IMR-90 (cell line): Measurements from ENCODE around the gene TRPM4. TPM values are rescaled to one million over a fixed set of nuclear protein-coding genes. Genes with fewer than 3 reads are reported as not detected.

Experiments
- ATAC-seq: fragments of 200-7000 bp; cut with Tn5 transposase; 2 replicates; pipeline ENCODE4 v1.9.1; 2020; ENCODE audit warnings: low read depth, mild to moderate bottlenecking, moderate library complexity
- BruUV-seq: library from RNA; stranded (reverse); fragments of 400-500 nt; replicated peaks from 2 replicates; lab custom pipeline; 2021; lab: Mats Ljungman, UMichigan
- CTCF ChIA-PET: fragments of 300-600 bp; formaldehyde crosslinking; extraction: SDS; loops from one replicate; lab custom pipeline; 2021; ENCODE audit warnings: antibody characterized with exemption; lab: Yijun Ruan, JAX
- POLR2A ChIA-PET: fragments of 300-600 bp; sonication (Branson Sonifier 250); formaldehyde crosslinking; loops from one replicate; lab custom pipeline; 2022; ENCODE audit warnings: antibody characterized with exemption; ENCODE audit not compliant: unreplicated experiment; lab: Charles Lee
- DNase-seq: peaks from one replicate; pipeline ENCODE4 v3.0.0; 2013
- H2AFZ ChIP-seq: replicated peaks from 2 replicates; pipeline ENCODE3; 2013; ENCODE audit warnings: low read length, mild to moderate bottlenecking; ENCODE audit not compliant: poor library complexity
- H2AK5ac ChIP-seq: 2 replicates; pipeline ENCODE4 v1.6.1; 2013; ENCODE audit warnings: low read depth, low read length, inconsistent platforms
- H2AK9ac ChIP-seq: replicated peaks from 2 replicates; pipeline ENCODE3; 2013; ENCODE audit warnings: mild to moderate bottlenecking, low read depth, low read length, moderate library complexity; ENCODE audit not compliant: poor library complexity
- H2BK120ac ChIP-seq: 2 replicates; pipeline ENCODE4 v1.6.1; 2013; ENCODE audit warnings: low read depth, low read length, inconsistent platforms
- H2BK15ac ChIP-seq: 3 replicates; pipeline ENCODE4 v1.6.1; 2013; ENCODE audit warnings: low read depth, low read length, inconsistent platforms
- H2BK20ac ChIP-seq: 2 replicates; pipeline ENCODE4 v1.6.1; 2013; ENCODE audit warnings: low read depth, mild to moderate bottlenecking, inconsistent platforms, low read length, moderate library complexity
- H2BK5ac ChIP-seq: 2 replicates; pipeline ENCODE4 v1.6.1; 2013; ENCODE audit warnings: mild to moderate bottlenecking, low read depth, low read length, inconsistent platforms; ENCODE audit not compliant: poor library complexity, severe bottlenecking
- H3K14ac ChIP-seq: replicated peaks from 2 replicates; pipeline ENCODE4 v1.6.1; 2013; ENCODE audit warnings: low read depth, low read length, inconsistent platforms
- H3K18ac ChIP-seq: 2 replicates; pipeline ENCODE4 v1.6.1; 2013; ENCODE audit warnings: low read depth, low read length, control low read depth
- H3K23ac ChIP-seq: 2 replicates; pipeline ENCODE4 v1.6.1; 2013; ENCODE audit warnings: low read depth, low read length, inconsistent platforms
- H3K27ac ChIP-seq: 2 replicates; pipeline ENCODE4 v1.5.1; 2013; ENCODE audit warnings: mild to moderate bottlenecking, control low read depth, low read length; ENCODE audit not compliant: insufficient read depth
- H3K27me3 ChIP-seq: 2 replicates; pipeline ENCODE4 v1.6.1; 2013; ENCODE audit warnings: low read length; ENCODE audit not compliant: control insufficient read depth, insufficient read depth
- H3K36me3 ChIP-seq: 2 replicates; pipeline ENCODE4 v1.6.1; 2013; ENCODE audit warnings: low read length, mixed read lengths; ENCODE audit not compliant: control insufficient read depth, insufficient read depth
- H3K4ac ChIP-seq: 2 replicates; pipeline ENCODE4 v1.6.1; 2013; ENCODE audit warnings: low read depth, low read length, inconsistent platforms
- H3K4me1 ChIP-seq: 2 replicates; pipeline ENCODE4 v1.6.1; 2013; ENCODE audit warnings: low read length, mixed read lengths; ENCODE audit not compliant: control insufficient read depth, insufficient read depth
- H3K4me2 ChIP-seq: 2 replicates; pipeline ENCODE4 v1.6.1; 2013; ENCODE audit warnings: low read depth, mild to moderate bottlenecking, control low read depth, low read length, moderate library complexity
- H3K4me3 ChIP-seq: 2 replicates; pipeline ENCODE4 v1.5.1; 2013; ENCODE audit warnings: low read depth, mild to moderate bottlenecking, control low read depth, low read length, moderate library complexity; ENCODE audit not compliant: insufficient read depth
- H3K56ac ChIP-seq: 2 replicates; pipeline ENCODE4 v1.6.1; 2013; ENCODE audit warnings: low read length, inconsistent platforms; ENCODE audit not compliant: insufficient read depth; ENCODE audit errors: extremely low read depth
- H3K79me1 ChIP-seq, 2 experiments: 2 replicates each; pipeline ENCODE4 v1.6.1; 2013; ENCODE audit warnings: low read length in 2 of 2, inconsistent platforms in 1 of 2, low read depth in 1 of 2
- H3K9ac ChIP-seq: 2 replicates; pipeline ENCODE4 v1.6.1; 2013; ENCODE audit warnings: low read depth, low read length, control low read depth
- H3K9me1 ChIP-seq: 2 replicates; pipeline ENCODE4 v1.6.1; 2013; ENCODE audit warnings: low read length, inconsistent platforms; ENCODE audit not compliant: insufficient read depth
- H3K9me3 ChIP-seq: 2 replicates; pipeline ENCODE4 v1.6.1; 2013; ENCODE audit warnings: low read length; ENCODE audit not compliant: control insufficient read depth, insufficient read depth
- H4K20me1 ChIP-seq: 2 replicates; pipeline ENCODE4 v1.6.1; 2013; ENCODE audit warnings: low read length, inconsistent platforms; ENCODE audit not compliant: insufficient read depth
- H4K5ac ChIP-seq: 2 replicates; pipeline ENCODE4 v1.6.1; 2013; ENCODE audit warnings: mild to moderate bottlenecking, low read depth, low read length, control low read depth
- H4K8ac ChIP-seq, 2 experiments: 2 replicates each; pipeline ENCODE4 v1.6.1; 2013; ENCODE audit warnings: low read depth in 2 of 2, low read length in 2 of 2, control low read depth in 1 of 2, inconsistent platforms in 1 of 2
- H4K91ac ChIP-seq: 2 replicates; pipeline ENCODE4 v1.6.1; 2013; ENCODE audit warnings: low read depth, low read length, inconsistent platforms; ENCODE audit not compliant: insufficient read depth
- BHLHE40 ChIP-seq: fragments of 150-350 bp; IDR thresholded peaks from 2 replicates; pipeline ENCODE4 v1.6.1; 2016; ENCODE audit warnings: mild to moderate bottlenecking, low read depth, low read length
- CEBPB ChIP-seq: IDR thresholded peaks from 2 replicates; pipeline ENCODE4 v1.6.1; 2012; ENCODE audit warnings: low read depth, low read length, improper control_type of control experiment
- CHD1 ChIP-seq: IDR thresholded peaks from 2 replicates; pipeline ENCODE4 v1.6.1; 2012; ENCODE audit warnings: low read depth, low read length, improper control_type of control experiment
- FOS ChIP-seq: fragments of 150-350 bp; IDR thresholded peaks from 2 replicates; pipeline ENCODE4 v1.6.1; 2016; ENCODE audit warnings: low read depth, low read length
- MAZ ChIP-seq: IDR thresholded peaks from 2 replicates; pipeline ENCODE4 v1.6.1; 2012; ENCODE audit warnings: low read depth, mild to moderate bottlenecking, low read length, improper control_type of control experiment, moderate library complexity, borderline replicate concordance
- MXI1 ChIP-seq: IDR thresholded peaks from 2 replicates; pipeline ENCODE4 v1.6.1; 2012; ENCODE audit warnings: low read depth, mild to moderate bottlenecking, low read length, moderate library complexity, borderline replicate concordance
- NFE2L2 ChIP-seq: fragments of 150-350 bp; IDR thresholded peaks from 2 replicates; pipeline ENCODE4 v1.6.1; 2016; ENCODE audit warnings: low read depth, mild to moderate bottlenecking, low read length
- RCOR1 ChIP-seq: IDR thresholded peaks from 2 replicates; pipeline ENCODE4 v1.6.1; 2012; ENCODE audit warnings: mild to moderate bottlenecking, low read length, improper control_type of control experiment; ENCODE audit not compliant: insufficient replicate concordance
- SMC3 ChIP-seq: fragments of 150-350 bp; IDR thresholded peaks from 2 replicates; pipeline ENCODE4 v1.6.1; 2016; ENCODE audit warnings: low read depth, mild to moderate bottlenecking, antibody characterized with exemption, low read length, moderate library complexity
- USF2 ChIP-seq: fragments of 150-350 bp; IDR thresholded peaks from 2 replicates; pipeline ENCODE4 v1.6.1; 2017; ENCODE audit warnings: mild to moderate bottlenecking, antibody characterized with exemption, low read length, low read depth
- WGBS, 2 experiments: methylation state at CpG; one replicate each; pipeline versions ENCODE4 v1.1.5 to v1.1.7; 2013; ENCODE audit warnings: missing lambda C conversion rate in 2 of 2; ENCODE audit not compliant: insufficient read length in 1 of 2; ENCODE audit errors: extremely low coverage in 2 of 2; 5-methylcytosine and 5-hydroxymethylcytosine counted together
- dilution Hi-C: fragments of 300-500 bp; cut with HindIII; formaldehyde crosslinking; loops from one replicate; pipeline ENCODE4 v1.14.3; 2018; ENCODE audit warnings: low sequenced_read_pairs; ENCODE audit not compliant: unreplicated experiment
- in situ Hi-C: fragments of 300-500 bp; cut with MboI; formaldehyde crosslinking; loops from 3 replicates; pipeline ENCODE4 v1.14.3; 2019; ENCODE audit warnings: low sequenced_read_pairs, inconsistent platforms, mixed read lengths
- intact Hi-C: fragments of 100-400 bp; cut with micrococcal nuclease; formaldehyde crosslinking; loops from 2 replicates; pipeline ENCODE4 v1.10.0; 2022
- polyA plus RNA-seq, 3 experiments: library from polyadenylated mRNA; depleted of rRNA; stranded (reverse); fragments of >200 nt; gene quantifications; 2 replicates each; pipeline ENCODE4 v1.2.3, GENCODE V29; 2012; ENCODE audit warnings: low replicate concordance in 1 of 3
- total RNA-seq: library from RNA; depleted of rRNA; stranded (reverse); fragments of >200 nt; gene quantifications from 2 replicates; pipeline ENCODE4 v1.2.3, GENCODE V29; 2012
- TF ChIP-seq, protein P1 (sequence below): conservative IDR thresholded peaks from 2 replicates; pipeline ENCODE4 v1.5.1; 2012; ENCODE audit warnings: mild to moderate bottlenecking, low read depth, low read length, improper control_type of control experiment

The TRPM4 gene
- total and polyA plus RNA-seq, 2 of the 4 experiments (the other 2 are of a cell fraction): 2.2 to 19.7 TPM

DNA sequence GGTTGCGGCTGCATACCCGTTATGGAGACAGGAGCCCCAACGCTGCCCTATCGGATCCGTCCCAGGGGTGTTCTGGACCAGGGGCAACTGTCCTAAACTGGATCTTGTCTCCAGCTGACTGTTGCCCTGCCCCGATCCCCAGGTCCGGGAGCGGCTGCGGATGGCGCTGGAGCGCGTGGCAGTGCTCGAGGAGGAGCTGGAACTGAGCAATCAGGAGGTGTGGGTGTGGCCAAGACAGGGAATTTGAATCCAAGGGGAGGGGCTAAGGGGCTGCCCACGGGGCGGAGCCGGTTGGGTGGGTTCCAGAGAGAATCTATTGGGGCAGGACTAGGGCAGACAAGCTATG lies 28.4 kb upstream of the TRPM4 start (continued):
- no peak for TF ChIP-seq SMC3
- TF ChIP-seq NFE2L2: no peak
- TF ChIP-seq MXI1: no peak
- no peak for TF ChIP-seq RCOR1
- no peak for TF ChIP-seq BHLHE40
- no peak for TF ChIP-seq FOS

DNA sequence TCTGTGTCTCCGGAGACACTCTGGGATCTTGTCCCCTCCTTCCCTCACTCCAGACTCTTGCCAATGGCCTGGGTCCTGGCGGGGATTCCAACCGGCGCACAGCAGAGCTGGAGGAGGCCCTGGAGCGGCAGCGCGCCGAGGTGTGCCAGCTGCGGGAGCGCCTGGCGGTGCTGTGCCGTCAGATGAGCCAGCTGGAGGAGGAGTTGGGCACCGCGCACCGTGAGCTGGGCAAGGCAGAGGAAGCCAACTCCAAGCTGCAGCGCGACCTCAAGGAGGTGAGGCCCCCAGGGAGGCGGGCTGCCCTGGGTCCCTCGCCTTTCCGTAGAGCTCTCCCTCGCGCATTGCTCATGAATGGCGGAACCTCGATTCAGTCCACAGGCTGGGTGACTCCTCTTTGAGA lies 27.3 kb upstream of the TRPM4 start:
- dilution Hi-C loops: no loop called here
- in situ Hi-C loops: no loop called here

More for the DNA sequence above, 27.3 kb upstream of the TRPM4 start:
- Histone ChIP-seq H3K4me3 (no peak overlapping the region), H2BK20ac (no peak overlapping the region), H4K8ac (no peak overlapping the region), H2AFZ (no peak overlapping the region), H3K79me1 (no peaks in the 10 kb centered on the region), H3K4me2 (no peak overlapping the region), H3K9me1 (peaks cover 7% of the 10 kb centered on the region; the same call in 1 of the 2 replicates), H3K4ac (no peak overlapping the region), H4K91ac (no peak overlapping the region), H2BK5ac (no peak overlapping the region), H2AK5ac (no peak overlapping the region), H3K27me3 (no peaks in the 10 kb centered on the region; the same call in 1 of the 2 replicates), H3K14ac (no peak overlapping the region), H3K36me3 (no peaks in the 10 kb centered on the region), H4K5ac (no peak overlapping the region), H3K9ac (no peak overlapping the region), H3K18ac (no peak overlapping the region), H3K56ac (no peak overlapping the region), H3K9me3 (no peaks in the 10 kb centered on the region), H3K23ac (no peak overlapping the region), H2BK15ac (no peak overlapping the region), H3K27ac (no peak overlapping the region), H4K20me1 (no peaks in the 10 kb centered on the region; the same call in 1 of the 2 replicates), H3K4me1 (peaks cover 5% of the 10 kb centered on the region; the same call in 1 of the 2 replicates), H2AK9ac (no peak overlapping the region), H2BK120ac (no peak overlapping the region)
- ATAC-seq (no peak), DNase-seq (no peak)
- TF ChIP-seq CHD1 (no peak), FOS (no peak), MXI1 (no peak), MAZ (no peak), CEBPB (no peak), USF2 (no peak)
- TF ChIP-seq, protein P1, sequence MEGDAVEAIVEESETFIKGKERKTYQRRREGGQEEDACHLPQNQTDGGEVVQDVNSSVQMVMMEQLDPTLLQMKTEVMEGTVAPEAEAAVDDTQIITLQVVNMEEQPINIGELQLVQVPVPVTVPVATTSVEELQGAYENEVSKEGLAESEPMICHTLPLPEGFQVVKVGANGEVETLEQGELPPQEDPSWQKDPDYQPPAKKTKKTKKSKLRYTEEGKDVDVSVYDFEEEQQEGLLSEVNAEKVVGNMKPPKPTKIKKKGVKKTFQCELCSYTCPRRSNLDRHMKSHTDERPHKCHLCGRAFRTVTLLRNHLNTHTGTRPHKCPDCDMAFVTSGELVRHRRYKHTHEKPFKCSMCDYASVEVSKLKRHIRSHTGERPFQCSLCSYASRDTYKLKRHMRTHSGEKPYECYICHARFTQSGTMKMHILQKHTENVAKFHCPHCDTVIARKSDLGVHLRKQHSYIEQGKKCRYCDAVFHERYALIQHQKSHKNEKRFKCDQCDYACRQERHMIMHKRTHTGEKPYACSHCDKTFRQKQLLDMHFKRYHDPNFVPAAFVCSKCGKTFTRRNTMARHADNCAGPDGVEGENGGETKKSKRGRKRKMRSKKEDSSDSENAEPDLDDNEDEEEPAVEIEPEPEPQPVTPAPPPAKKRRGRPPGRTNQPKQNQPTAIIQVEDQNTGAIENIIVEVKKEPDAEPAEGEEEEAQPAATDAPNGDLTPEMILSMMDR: no peak
- intact Hi-C loops: no loop called here
- ChIA-PET POLR2A (no interaction called here), CTCF (no interaction called here)
- WGBS, 2 experiments: 94% methylated on average over 11 of the region's 24 CpGs; no CpG with 5 or more reads in 1 of the 2 experiments
- BruUV-seq: no TSS peak
